Panc1 (cell line): Measurements from ENCODE around the gene NAXE. TPM values are rescaled to one million over a fixed set of nuclear protein-coding genes. Genes with fewer than 3 reads are reported as not detected.

Experiments used
- ATAC-seq: fragments of 200-7000 bp; cut with Tn5 transposase; 2 replicates; pipeline ENCODE4 v1.9.1; 2020; ENCODE audit warnings: mild to moderate bottlenecking, moderate library complexity
- BruUV-seq: library from RNA; stranded (reverse); fragments of 400-500 nt; replicated peaks from 2 replicates; lab custom pipeline; 2021; lab: Mats Ljungman, UMichigan
- CTCF ChIA-PET: fragments of 300-600 bp; sonication (Branson Sonifier 250); formaldehyde crosslinking; loops from one replicate; lab custom pipeline; 2022; ENCODE audit warnings: antibody characterized with exemption; lab: Charles Lee
- POLR2A ChIA-PET: fragments of 300-600 bp; sonication (Branson Sonifier 250); formaldehyde crosslinking; loops from one replicate; lab custom pipeline; 2022; ENCODE audit warnings: antibody characterized with exemption; lab: Charles Lee
- DNase-seq: peaks from one replicate; pipeline ENCODE4 v3.0.0-alpha.2; 2010; ENCODE audit warnings: low read depth, low spot score
- H3K27ac ChIP-seq: 2 replicates; pipeline ENCODE4 v1.5.1; 2011; ENCODE audit warnings: mild to moderate bottlenecking, low read length, inconsistent platforms
- H3K27me3 ChIP-seq: fragments of 200-500 bp; sonication (Bioruptor generic); 2 replicates; pipeline ENCODE4 v1.6.0; 2014; ENCODE audit warnings: low read length, inconsistent platforms; ENCODE audit not compliant: control insufficient read depth, insufficient read depth
- H3K36me3 ChIP-seq: fragments of 200-500 bp; sonication (Bioruptor generic); 2 replicates; pipeline ENCODE4 v1.5.1; 2014; ENCODE audit warnings: inconsistent platforms, mild to moderate bottlenecking, low read length, moderate library complexity; ENCODE audit not compliant: control insufficient read depth, insufficient read depth
- H3K4me1 ChIP-seq: 2 replicates; pipeline ENCODE4 v1.5.1; 2011; ENCODE audit warnings: inconsistent platforms, mild to moderate bottlenecking, low read length, moderate library complexity; ENCODE audit not compliant: control insufficient read depth, insufficient read depth
- H3K4me3 ChIP-seq, 2 experiments: 2 replicates each; pipeline ENCODE4 v1.5.1; 2011 to 2012; ENCODE audit warnings: low read depth in 2 of 2, low read length in 2 of 2, mild to moderate bottlenecking in 2 of 2, inconsistent platforms in 1 of 2, moderate library complexity in 1 of 2
- H3K9me3 ChIP-seq: fragments of 200-500 bp; sonication (Bioruptor generic); 2 replicates; pipeline ENCODE4 v1.5.1; 2014; ENCODE audit warnings: low read depth, mild to moderate bottlenecking, inconsistent platforms, low read length, moderate library complexity; ENCODE audit not compliant: control insufficient read depth, insufficient read depth
- POLR2AphosphoS5 ChIP-seq: IDR thresholded peaks from 2 replicates; pipeline ENCODE4 v1.6.1; 2012; ENCODE audit warnings: mild to moderate bottlenecking, low read depth, low read length, moderate library complexity
- SIN3A ChIP-seq: IDR thresholded peaks from 2 replicates; pipeline ENCODE4 v1.6.1; 2012; ENCODE audit warnings: low read depth, mild to moderate bottlenecking, low read length, moderate library complexity, borderline replicate concordance; ENCODE audit not compliant: insufficient read depth
- TCF7L2 ChIP-seq: IDR thresholded peaks from 2 replicates; pipeline ENCODE4 v1.6.1; 2011; ENCODE audit warnings: mild to moderate bottlenecking, low read depth, low read length, inconsistent platforms
- in situ Hi-C: cut with HindIII; loops from 2 replicates; pipeline ENCODE4 v1.10.0; 2016; ENCODE audit warnings: low sequenced_read_pairs, low pct_unique_long_range_greater_than_20kb
- intact Hi-C: fragments of 100-400 bp; cut with micrococcal nuclease; formaldehyde crosslinking; loops from one replicate; pipeline ENCODE4 v1.10.0; 2022; ENCODE audit not compliant: unreplicated experiment
- total RNA-seq: library from RNA; stranded (reverse); gene quantifications from one replicate; pipeline ENCODE4 v1.2.1, GENCODE V29; 2021; ENCODE audit not compliant: unreplicated experiment
- TF ChIP-seq, protein P1 (sequence below), 2 experiments: IDR thresholded peaks; 2 replicates each; pipeline ENCODE4 v1.6.1; 2011 to 2012; ENCODE audit warnings: low read depth in 2 of 2, control low read depth in 1 of 2, low read length in 1 of 2, mild to moderate bottlenecking in 1 of 2, moderate library complexity in 1 of 2; ENCODE audit not compliant: insufficient read depth in 1 of 2
- TF ChIP-seq, protein P2 (sequence below): fragments of 450-650 bp; IDR thresholded peaks from 2 replicates; pipeline ENCODE4 v1.5.1; 2017; ENCODE audit warnings: mild to moderate bottlenecking

NAXE gene
- total RNA-seq, 1 experiment from 2014 or later, result 211 TPM

DNA sequence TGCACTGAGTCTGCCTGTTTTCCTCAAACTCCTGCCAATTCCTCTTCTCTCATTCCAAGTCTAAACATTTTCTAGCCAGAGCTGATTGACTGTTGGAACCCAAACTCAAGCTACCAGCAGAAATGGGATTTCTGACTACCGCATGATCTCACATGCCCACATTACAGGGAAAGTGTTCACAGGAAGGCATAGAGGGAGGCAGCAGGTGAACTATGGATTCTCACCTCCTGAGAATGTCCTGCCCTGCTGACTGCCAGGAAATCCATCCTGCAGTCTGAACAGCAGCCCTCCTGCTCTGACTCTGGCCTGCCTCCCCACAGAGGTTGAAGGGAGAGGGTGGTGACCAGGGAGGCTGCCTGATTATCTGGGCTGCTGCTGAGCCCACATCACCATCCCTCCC is 41.7 kb upstream of the NAXE start:
- H3K4me1 ChIP-seq, result no peaks in the 10 kb centered on the region
- TF ChIP-seq, protein P1, sequence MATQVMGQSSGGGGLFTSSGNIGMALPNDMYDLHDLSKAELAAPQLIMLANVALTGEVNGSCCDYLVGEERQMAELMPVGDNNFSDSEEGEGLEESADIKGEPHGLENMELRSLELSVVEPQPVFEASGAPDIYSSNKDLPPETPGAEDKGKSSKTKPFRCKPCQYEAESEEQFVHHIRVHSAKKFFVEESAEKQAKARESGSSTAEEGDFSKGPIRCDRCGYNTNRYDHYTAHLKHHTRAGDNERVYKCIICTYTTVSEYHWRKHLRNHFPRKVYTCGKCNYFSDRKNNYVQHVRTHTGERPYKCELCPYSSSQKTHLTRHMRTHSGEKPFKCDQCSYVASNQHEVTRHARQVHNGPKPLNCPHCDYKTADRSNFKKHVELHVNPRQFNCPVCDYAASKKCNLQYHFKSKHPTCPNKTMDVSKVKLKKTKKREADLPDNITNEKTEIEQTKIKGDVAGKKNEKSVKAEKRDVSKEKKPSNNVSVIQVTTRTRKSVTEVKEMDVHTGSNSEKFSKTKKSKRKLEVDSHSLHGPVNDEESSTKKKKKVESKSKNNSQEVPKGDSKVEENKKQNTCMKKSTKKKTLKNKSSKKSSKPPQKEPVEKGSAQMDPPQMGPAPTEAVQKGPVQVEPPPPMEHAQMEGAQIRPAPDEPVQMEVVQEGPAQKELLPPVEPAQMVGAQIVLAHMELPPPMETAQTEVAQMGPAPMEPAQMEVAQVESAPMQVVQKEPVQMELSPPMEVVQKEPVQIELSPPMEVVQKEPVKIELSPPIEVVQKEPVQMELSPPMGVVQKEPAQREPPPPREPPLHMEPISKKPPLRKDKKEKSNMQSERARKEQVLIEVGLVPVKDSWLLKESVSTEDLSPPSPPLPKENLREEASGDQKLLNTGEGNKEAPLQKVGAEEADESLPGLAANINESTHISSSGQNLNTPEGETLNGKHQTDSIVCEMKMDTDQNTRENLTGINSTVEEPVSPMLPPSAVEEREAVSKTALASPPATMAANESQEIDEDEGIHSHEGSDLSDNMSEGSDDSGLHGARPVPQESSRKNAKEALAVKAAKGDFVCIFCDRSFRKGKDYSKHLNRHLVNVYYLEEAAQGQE (IDR thresholded peaks at IDR 0.05; ENCODE audit: insufficient read depth in 1 of 2, low read depth in 2 of 2, low read length in 1 of 2), result no peak
- TF ChIP-seq SIN3A, result no peak
- TF ChIP-seq POLR2AphosphoS5, result no peak
- TF ChIP-seq, protein P2, sequence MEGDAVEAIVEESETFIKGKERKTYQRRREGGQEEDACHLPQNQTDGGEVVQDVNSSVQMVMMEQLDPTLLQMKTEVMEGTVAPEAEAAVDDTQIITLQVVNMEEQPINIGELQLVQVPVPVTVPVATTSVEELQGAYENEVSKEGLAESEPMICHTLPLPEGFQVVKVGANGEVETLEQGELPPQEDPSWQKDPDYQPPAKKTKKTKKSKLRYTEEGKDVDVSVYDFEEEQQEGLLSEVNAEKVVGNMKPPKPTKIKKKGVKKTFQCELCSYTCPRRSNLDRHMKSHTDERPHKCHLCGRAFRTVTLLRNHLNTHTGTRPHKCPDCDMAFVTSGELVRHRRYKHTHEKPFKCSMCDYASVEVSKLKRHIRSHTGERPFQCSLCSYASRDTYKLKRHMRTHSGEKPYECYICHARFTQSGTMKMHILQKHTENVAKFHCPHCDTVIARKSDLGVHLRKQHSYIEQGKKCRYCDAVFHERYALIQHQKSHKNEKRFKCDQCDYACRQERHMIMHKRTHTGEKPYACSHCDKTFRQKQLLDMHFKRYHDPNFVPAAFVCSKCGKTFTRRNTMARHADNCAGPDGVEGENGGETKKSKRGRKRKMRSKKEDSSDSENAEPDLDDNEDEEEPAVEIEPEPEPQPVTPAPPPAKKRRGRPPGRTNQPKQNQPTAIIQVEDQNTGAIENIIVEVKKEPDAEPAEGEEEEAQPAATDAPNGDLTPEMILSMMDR, result no peak
- no peak for TF ChIP-seq TCF7L2
- ATAC-seq, result no peak
- H3K27me3 ChIP-seq, result no peaks in the 10 kb centered on the region
- H3K27ac ChIP-seq, result no peak overlapping the region
- DNase-seq, result no peak
- H3K9me3 ChIP-seq, result no peaks in the 10 kb centered on the region
- no peak overlapping the region for H3K4me3 ChIP-seq
- no TSS peak for BruUV-seq
- CTCF ChIA-PET, result interaction anchor here (0.9 kb wide), 1 partner anchor 60 kb away, joined by 4 read pairs; no protein-coding TSS in a partner anchor
- H3K36me3 ChIP-seq, result no peaks in the 10 kb centered on the region; the same call in 1 of the 2 replicates
- POLR2A ChIA-PET, result no interaction called here
- intact Hi-C loops, result no loop called here
- in situ Hi-C loops, result no loop called here

DNA sequence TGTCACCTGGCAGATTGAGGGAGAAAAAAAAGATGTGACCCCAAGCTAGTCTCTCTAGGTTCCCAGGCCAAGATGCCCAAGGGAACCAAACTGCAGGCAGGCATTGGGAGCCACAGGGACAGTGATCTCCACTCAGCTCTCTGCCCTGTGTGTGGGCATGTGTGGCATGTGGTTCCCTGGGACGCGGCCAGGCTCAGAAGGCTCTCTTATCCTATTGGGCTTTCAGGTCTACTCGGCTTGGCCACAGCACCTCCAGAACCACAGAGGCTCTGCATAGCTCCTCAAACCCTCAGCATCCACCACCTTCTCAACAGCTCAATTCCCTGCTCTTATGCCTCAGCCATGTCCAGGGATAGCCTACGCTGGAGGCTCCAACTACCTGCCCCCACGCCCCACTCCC is 41.2 kb upstream of the NAXE start:
- POLR2A ChIA-PET, result no interaction called here
- H3K4me3 ChIP-seq, result no peak overlapping the region
- no peaks in the 10 kb centered on the region for H3K9me3 ChIP-seq
- DNase-seq (no peak), ATAC-seq (no peak)
- H3K27ac ChIP-seq, result no peak overlapping the region
- in situ Hi-C loops, result no loop called here
- no peaks in the 10 kb centered on the region for H3K4me1 ChIP-seq
- no peaks in the 10 kb centered on the region; the same call in 1 of the 2 replicates for H3K36me3 ChIP-seq
- no peaks in the 10 kb centered on the region for H3K27me3 ChIP-seq
- TF ChIP-seq POLR2AphosphoS5, result no peak
- TF ChIP-seq, protein P2, result no peak
- BruUV-seq, result no TSS peak
- CTCF ChIA-PET, result interaction anchor here (0.9 kb wide), 1 partner anchor 60 kb away, joined by 4 read pairs; no protein-coding TSS in a partner anchor
- intact Hi-C loops, result no loop called here
